K562 (cell line): ENCODE measurements around the gene SERPINB3. TPM values are rescaled to one million over a fixed set of nuclear protein-coding genes. Genes with fewer than 3 reads are reported as not detected.
"Not testable (repeated sequence)": the region's sequence is repeated elsewhere in the genome, so short reads cannot be mapped to it uniquely, and the experiment has no call there.

Source experiments
- ATAC-seq: fragments of 200-7000 bp; cut with Tn5 transposase; 3 replicates; pipeline ENCODE4 v1.9.1; 2020; ENCODE audit warnings: moderate library complexity
- BruUV-seq: library from RNA; stranded (reverse); fragments of 400-500 nt; replicated peaks from 2 replicates; lab custom pipeline; 2021; lab: Mats Ljungman, UMichigan
- CTCF ChIA-PET: fragments of 300-600 bp; formaldehyde crosslinking; extraction: SDS; loops from one replicate; lab custom pipeline; 2021; ENCODE audit warnings: low intra/inter-chr PET ratio; lab: Yijun Ruan, JAX
- POLR2A ChIA-PET: fragments of 300-600, 350-650 bp; sonication (Branson Sonifier 250); formaldehyde crosslinking; extraction: SDS; loops from one replicate; lab custom pipeline; 2021; ENCODE audit warnings: antibody characterized with exemption, inconsistent platforms; lab: Yijun Ruan, JAX
- DNase-seq, 4 experiments: peaks; one replicate each; pipeline versions ENCODE4 v3.0.0 to v3.0.0-alpha.2; 2011 to 2018; ENCODE audit warnings: low spot score in 3 of 4, mixed read lengths in 3 of 4; ENCODE audit errors: extremely low read depth in 1 of 4
- FAIRE-seq: peaks from 2 replicates; lab custom pipeline; 2011; peaks lifted over from hg19 to GRCh38; lab: Jason Lieb, UNC
- H2AFZ ChIP-seq: 2 replicates; pipeline ENCODE4 v1.6.0; 2011; ENCODE audit warnings: low read depth, low read length, control low read depth, inconsistent platforms
- H3K27ac ChIP-seq: fragments of 200-600 bp; 3 replicates; pipeline ENCODE4 v1.8.0; 2011; ENCODE audit warnings: low read depth, mild to moderate bottlenecking, control low read depth, inconsistent platforms, low read length, moderate library complexity, mixed read lengths; ENCODE audit errors: extremely low read depth
- H3K27me3 ChIP-seq, 2 experiments: fragments of 300-600 bp in 1 of 2; 2 replicates in 1 of 2; 3 replicates in 1 of 2; pipeline versions ENCODE4 v1.6.0 to v1.8.0; 2011; ENCODE audit warnings: inconsistent platforms in 2 of 2, low read length in 2 of 2, mild to moderate bottlenecking in 1 of 2, mixed read lengths in 1 of 2, moderate library complexity in 1 of 2; ENCODE audit not compliant: control insufficient read depth in 2 of 2, insufficient read depth in 2 of 2
- H3K36me3 ChIP-seq: fragments of 300-600 bp; 3 replicates; pipeline ENCODE4 v1.8.0; 2011; ENCODE audit warnings: mild to moderate bottlenecking, low read length, inconsistent platforms; ENCODE audit not compliant: control insufficient read depth, insufficient read depth
- H3K4me1 ChIP-seq, 2 experiments: fragments of 200-600 bp in 1 of 2; replicated peaks in 1 of 2; 2 replicates in 1 of 2; 3 replicates in 1 of 2; pipeline versions ENCODE4 v1.5.1 to v1.8.0; 2011; ENCODE audit warnings: inconsistent platforms in 2 of 2, low read length in 2 of 2, mild to moderate bottlenecking in 1 of 2, mixed read lengths in 1 of 2, moderate library complexity in 1 of 2; ENCODE audit not compliant: control insufficient read depth in 2 of 2, insufficient read depth in 2 of 2
- H3K4me2 ChIP-seq: 2 replicates; pipeline ENCODE4 v1.6.1; 2011; ENCODE audit warnings: low read length, control low read depth, inconsistent platforms, mixed read lengths; ENCODE audit not compliant: insufficient read depth
- H3K4me3 ChIP-seq: fragments of 200-600 bp; sonication (generic), shearing (Covaris generic); 2 replicates; pipeline ENCODE4 v1.5.1; 2016; ENCODE audit warnings: control low read depth, inconsistent platforms
- H3K79me2 ChIP-seq: fragments of 200-600 bp; 3 replicates; pipeline ENCODE4 v1.8.0; 2011; ENCODE audit warnings: low read length, inconsistent platforms; ENCODE audit not compliant: control insufficient read depth, insufficient read depth
- H3K9ac ChIP-seq, 2 experiments: 2 replicates each; pipeline versions ENCODE4 v1.6.0 to v1.6.1; 2011; ENCODE audit warnings: low read depth in 2 of 2, low read length in 2 of 2, control low read depth in 1 of 2, inconsistent platforms in 1 of 2, mild to moderate bottlenecking in 1 of 2, mixed read lengths in 1 of 2; ENCODE audit not compliant: insufficient read depth in 1 of 2
- H3K9me1 ChIP-seq: one replicate; pipeline ENCODE4 v1.6.0; 2011; ENCODE audit warnings: inconsistent platforms, mild to moderate bottlenecking, low read length, moderate library complexity; ENCODE audit not compliant: control insufficient read depth, insufficient read depth
- H3K9me3 ChIP-seq: replicated peaks from 2 replicates; pipeline ENCODE4 v1.5.1; 2011; ENCODE audit warnings: low read depth, low read length, inconsistent platforms; ENCODE audit not compliant: control insufficient read depth, insufficient read depth
- H4K20me1 ChIP-seq: replicated peaks from 2 replicates; pipeline ENCODE4 v1.6.1; 2011; ENCODE audit warnings: low read length, inconsistent platforms, mixed read lengths; ENCODE audit not compliant: control insufficient read depth, insufficient read depth
- whole genome bisulfite sequencing: fragments of 100-300 bp; shearing (Covaris generic); methylation state at CpG from one replicate; pipeline ENCODE4 v1.1.6; 2016; ENCODE audit warnings: low coverage, mixed read lengths; ENCODE audit not compliant: insufficient coverage; ENCODE audit errors: missing lambda C conversion rate; 5-methylcytosine and 5-hydroxymethylcytosine counted together
- in situ Hi-C: fragments of 300-500 bp; cut with MboI; formaldehyde crosslinking; loops from 4 replicates; pipeline ENCODE4 v1.15.0; 2018; ENCODE audit warnings: inconsistent platforms, mixed read lengths
- intact Hi-C: fragments of 100-400 bp; cut with micrococcal nuclease; formaldehyde crosslinking; loops from 2 replicates; pipeline ENCODE4 v1.14.2; 2022
- polyA plus RNA-seq, 8 experiments: library from polyadenylated mRNA; depleted of rRNA in 4 of 8; stranded (reverse) in 5 of 8; unstranded in 3 of 8; fragments of >200 nt; fragmentation: Nextera tagmentation in 2 of 8; fragmentation: Illumina TruSeq in 1 of 8; extraction: Ambion mirVana in 2 of 8; extraction: Trizol in 1 of 8; gene quantifications; 2 replicates each; pipeline versions ENCODE4 v1.2.1 to v1.2.3, GENCODE V29; 2011 to 2014; ENCODE audit warnings: inconsistent platforms in 1 of 8, missing spikeins in 1 of 8
- total RNA-seq, 7 experiments: library from RNA; depleted of rRNA in 6 of 7; stranded (reverse); fragments of >200 nt in 6 of 7; fragmentation: Illumina TruSeq in 2 of 7; extraction: Trizol in 2 of 7; gene quantifications; 2 replicates each; pipeline versions ENCODE4 v1.2.1 to v1.2.3, GENCODE V29; 2011 to 2021; ENCODE audit warnings: low replicate concordance in 1 of 7

The SERPINB3 gene
- total and polyA plus RNA-seq, 9 of the 15 experiments (the other 6 are each of a cell fraction or from before 2014, with no cell fraction given), result not detected

DNA sequence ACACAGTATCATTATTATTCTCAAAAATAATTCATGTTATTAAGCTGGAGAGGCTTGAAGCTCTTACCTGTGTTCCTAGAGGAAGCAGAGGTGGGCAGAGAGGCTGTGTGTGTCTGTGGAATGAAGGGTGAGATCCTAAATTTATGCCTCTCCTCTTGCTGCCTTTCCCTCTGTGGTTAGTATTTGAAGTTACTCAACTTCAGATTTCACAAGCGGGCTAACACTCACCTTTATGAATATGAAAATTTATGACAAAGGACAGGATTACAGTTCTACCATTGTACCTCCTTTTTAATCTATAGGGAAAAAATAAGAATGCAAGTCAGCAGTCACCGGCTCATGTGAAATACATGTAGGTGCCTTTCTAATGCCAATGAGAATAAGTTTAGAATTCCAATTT, 17.6 kb downstream of the SERPINB3 start, which contains the start of gene SERPINB4:
Gene SERPINB4, minus strand, starts transcription at position 115 of the 400 bp plus-strand sequence. CDS start 679 bp downstream, outside the sequence.
- POLR2A ChIA-PET, DNase-seq, H2AFZ ChIP-seq, CTCF ChIA-PET, H4K20me1 ChIP-seq, intact Hi-C loops, H3K9me3 ChIP-seq, H3K27me3 ChIP-seq, BruUV-seq, H3K4me1 ChIP-seq, H3K4me2 ChIP-seq, H3K36me3 ChIP-seq, H3K9ac ChIP-seq, H3K9me1 ChIP-seq, H3K79me2 ChIP-seq, in situ Hi-C loops, H3K4me3 ChIP-seq, FAIRE-seq, H3K27ac ChIP-seq, ATAC-seq: not testable (repeated sequence)
- no CpG with 5 or more reads among the region's 2 CpGs for WGBS

- POLR2A ChIA-PET, BruUV-seq: not testable (repeated sequence)
Observed at GRCh38 chr18:63642668-63643356, 18.9 kb downstream of the SERPINB3 start.

GRCh38 chr18:63641157-63641680, 20.5 kb downstream of the SERPINB3 start:
- H4K20me1 ChIP-seq, POLR2A ChIA-PET, H3K27ac ChIP-seq, H3K9ac ChIP-seq, H2AFZ ChIP-seq, ATAC-seq, DNase-seq, CTCF ChIA-PET, FAIRE-seq, in situ Hi-C loops, H3K4me2 ChIP-seq, H3K79me2 ChIP-seq, H3K36me3 ChIP-seq, BruUV-seq, H3K4me3 ChIP-seq, H3K9me3 ChIP-seq, H3K4me1 ChIP-seq, H3K27me3 ChIP-seq, intact Hi-C loops, H3K9me1 ChIP-seq: not testable (repeated sequence)
- WGBS, result 5% methylated on average over 4 of the region's 4 CpGs

More at GRCh38 chr18:63642668-63643356, 18.9 kb downstream of the SERPINB3 start:
- H3K27me3 ChIP-seq, H2AFZ ChIP-seq, H3K4me2 ChIP-seq, in situ Hi-C loops, H4K20me1 ChIP-seq, H3K4me1 ChIP-seq, ATAC-seq, FAIRE-seq, H3K9me1 ChIP-seq, H3K27ac ChIP-seq, H3K79me2 ChIP-seq, H3K4me3 ChIP-seq, H3K9me3 ChIP-seq, intact Hi-C loops, DNase-seq, H3K9ac ChIP-seq, CTCF ChIA-PET, H3K36me3 ChIP-seq: not testable (repeated sequence)
- 3% methylated on average over 3 of the region's 4 CpGs for WGBS
